ENCODE results near the gene PLEKHH3.

GRCh38 chr17:42679492-42680330 lies 2.9 kb upstream of the PLEKHH3 start:
- 0 out of 2 replicates have a peak, but pooled peaks have one; percentile 26 for TF ChIP-seq POLR2A (IDR thresholded peaks at IDR 0.05; ENCODE audit: low read depth, low read length)
- peak; percentile 34; the same call in 1 of the 2 replicates for TF ChIP-seq POU2F2 (IDR thresholded peaks at IDR 0.05; ENCODE audit: low read depth, low read length)
- TF ChIP-seq POLR2AphosphoS5 (IDR thresholded peaks at IDR 0.05; ENCODE audit: low read depth, low read length): no peak; the same call in 1 of the 2 replicates
